Measurements from ENCODE around the gene RFX5. TPM values are rescaled to one million over a fixed set of nuclear protein-coding genes. Genes with fewer than 3 reads are reported as not detected.
"Not testable (repeated sequence)": the region's sequence is repeated elsewhere in the genome, so short reads cannot be mapped to it uniquely, and the experiment has no call there.

RFX5 gene
- 39.5 and 61.6 TPM in 2 replicates for total RNA-seq (2014; rRNA removed; shearing (Covaris generic); ENCODE audit: low replicate concordance)

- Histone ChIP-seq H3K36me3 (peaks cover 26% of the 10 kb centered on the region), H3K4me3 (peak within 1 kb of the TSS; percentile 65), H3K9me3 (peaks cover 11% of the 10 kb centered on the region), H3K27me3 (no peaks in the 10 kb centered on the region)
- DNase-seq: peak; percentile 97
Observed at GRCh38 chr1:151346769-151347522, at the start of gene RFX5. RFX5 (minus strand) TSS chr1:151347252; CDS start chr1:151346320, 932 bp downstream.

GRCh38 chr1:151396265-151396664 is 49.2 kb upstream of the RFX5 start:
- not testable (repeated sequence) for H3K27me3 ChIP-seq, DNase-seq, H3K9me3 ChIP-seq, H3K4me3 ChIP-seq
- peaks cover 20% of the 10 kb centered on the region for H3K36me3 ChIP-seq

- DNase-seq: no peak
- no peak overlapping the region for H3K4me3 ChIP-seq
- H3K36me3 ChIP-seq: no peaks in the 10 kb centered on the region
- H3K27me3 ChIP-seq: no peaks in the 10 kb centered on the region; the same call in 1 of the 2 replicates
- peaks cover 9% of the 10 kb centered on the region for H3K9me3 ChIP-seq
Observed at GRCh38 chr1:151393583-151393982, 46.5 kb upstream of the RFX5 start.

GRCh38 chr1:151391079-151391563 is 44.1 kb upstream of the RFX5 start:
- Histone ChIP-seq H3K27me3 (no peaks in the 10 kb centered on the region), H3K9me3 (peaks cover 9% of the 10 kb centered on the region), H3K4me3 (no peak overlapping the region), H3K36me3 (no peaks in the 10 kb centered on the region)
- no peak for DNase-seq

GRCh38 chr1:151390221-151391078 is 43.4 kb upstream of the RFX5 start:
- H3K9me3 ChIP-seq, H3K36me3 ChIP-seq, H3K27me3 ChIP-seq, DNase-seq, H3K4me3 ChIP-seq: not testable (repeated sequence)

GRCh38 chr1:151386002-151386401 is 39.0 kb upstream of the RFX5 start:
- Histone ChIP-seq H3K4me3 (no peak overlapping the region), H3K9me3 (no peaks in the 10 kb centered on the region), H3K27me3 (no peaks in the 10 kb centered on the region), H3K36me3 (no peaks in the 10 kb centered on the region)
- DNase-seq: no peak

- H3K27me3 ChIP-seq: no peaks in the 10 kb centered on the region
- no peak for DNase-seq
- no peaks in the 10 kb centered on the region for H3K9me3 ChIP-seq
Observed at GRCh38 chr1:151384584-151384983, 37.5 kb upstream of the RFX5 start.

GRCh38 chr1:151377150-151377884 is 30.3 kb upstream of the RFX5 start:
- H3K27me3 ChIP-seq: no peaks in the 10 kb centered on the region
- H3K4me3 ChIP-seq: no peak overlapping the region
- H3K36me3 ChIP-seq: no peaks in the 10 kb centered on the region
- H3K9me3 ChIP-seq: no peaks in the 10 kb centered on the region
- DNase-seq: no peak

More at GRCh38 chr1:151384584-151384983, 37.5 kb upstream of the RFX5 start:
- Histone ChIP-seq H3K4me3 (no peak overlapping the region), H3K36me3 (no peaks in the 10 kb centered on the region)

GRCh38 chr1:151373196-151373595 is 26.1 kb upstream of the RFX5 start:
- no peaks in the 10 kb centered on the region for H3K36me3 ChIP-seq
- no peak overlapping the region for H3K4me3 ChIP-seq
- no peaks in the 10 kb centered on the region for H3K27me3 ChIP-seq
- DNase-seq: no peak
- H3K9me3 ChIP-seq: no peaks in the 10 kb centered on the region

GRCh38 chr1:151372058-151372934 is 25.2 kb upstream of the RFX5 start, which contains the start of gene SELENBP1:
SELENBP1 (minus strand) TSS chr1:151372705; CDS start chr1:151372641, 64 bp downstream.
- no peaks in the 10 kb centered on the region for H3K9me3 ChIP-seq
- H3K27me3 ChIP-seq: no peaks in the 10 kb centered on the region
- peak within 1 kb of the TSS; percentile 30 for H3K4me3 ChIP-seq
- H3K36me3 ChIP-seq: no peaks in the 10 kb centered on the region
- peak; percentile 62 for DNase-seq

GRCh38 chr1:151371370-151372057 is 24.5 kb upstream of the RFX5 start:
- H3K4me3 ChIP-seq: no peak overlapping the region; the same call in 1 of the 2 replicates

GRCh38 chr1:151370211-151370911 is 23.3 kb upstream of the RFX5 start:
- DNase-seq: no peak
- no peaks in the 10 kb centered on the region for H3K27me3 ChIP-seq
- no peaks in the 10 kb centered on the region for H3K36me3 ChIP-seq
- H3K9me3 ChIP-seq: no peaks in the 10 kb centered on the region
- H3K4me3 ChIP-seq: no peak overlapping the region

More at GRCh38 chr1:151371370-151372057, 24.5 kb upstream of the RFX5 start:
- no peaks in the 10 kb centered on the region for H3K36me3 ChIP-seq
- peak; percentile 84 for DNase-seq
- H3K9me3 ChIP-seq: no peaks in the 10 kb centered on the region
- no peaks in the 10 kb centered on the region for H3K27me3 ChIP-seq

GRCh38 chr1:151369621-151370048 is 22.6 kb upstream of the RFX5 start:
- DNase-seq: no peak
- no peaks in the 10 kb centered on the region for H3K27me3 ChIP-seq
- H3K4me3 ChIP-seq: no peak overlapping the region
- H3K36me3 ChIP-seq: no peaks in the 10 kb centered on the region
- H3K9me3 ChIP-seq: no peaks in the 10 kb centered on the region

- no peak for DNase-seq
- H3K4me3 ChIP-seq: no peak overlapping the region
- H3K9me3 ChIP-seq: no peaks in the 10 kb centered on the region
Observed at GRCh38 chr1:151369302-151369610, 22.2 kb upstream of the RFX5 start.

More at GRCh38 chr1:151369302-151369610, 22.2 kb upstream of the RFX5 start:
- H3K27me3 ChIP-seq: no peaks in the 10 kb centered on the region
- H3K36me3 ChIP-seq: no peaks in the 10 kb centered on the region

Data from MG63 (cell line).